Measurements from ENCODE around the gene PDCD2. TPM values are rescaled to one million over a fixed set of nuclear protein-coding genes. Genes with fewer than 3 reads are reported as not detected.

PDCD2 gene
- total RNA-seq: 31.9 and 39.6 TPM in 2 replicates

GRCh38 chr6:170584181-170584953 is at the start of gene PDCD2:
Gene PDCD2, minus strand, starts transcription at chr6:170584637. Its CDS starts 56 bp downstream, at chr6:170584581.

GRCh38 chr6:170554013-170554795 is 30.2 kb downstream of the PDCD2 start, which contains the start of gene TBP:
Gene TBP, plus strand, starts transcription at chr6:170554369. Its CDS starts 2,661 bp downstream, at chr6:170557030.

GRCh38 chr6:170552765-170553533 is 31.5 kb downstream of the PDCD2 start, which contains the start of gene PSMB1:
Gene PSMB1, minus strand, starts transcription at chr6:170553307. Its CDS starts 65 bp downstream, at chr6:170553242.

Other genes starting within 250 kb of the PDCD2 start
- gene PSMB1, start 31.3 kb downstream of the PDCD2 start, total RNA-seq: 249 and 325 TPM in 2 replicates
- gene TBP, start 30.3 kb downstream of the PDCD2 start, total RNA-seq: 6.6 and 12.4 TPM in 2 replicates